Measurements from ENCODE around the gene GTF2IRD1.

Gene GTF2IRD1

DNA sequence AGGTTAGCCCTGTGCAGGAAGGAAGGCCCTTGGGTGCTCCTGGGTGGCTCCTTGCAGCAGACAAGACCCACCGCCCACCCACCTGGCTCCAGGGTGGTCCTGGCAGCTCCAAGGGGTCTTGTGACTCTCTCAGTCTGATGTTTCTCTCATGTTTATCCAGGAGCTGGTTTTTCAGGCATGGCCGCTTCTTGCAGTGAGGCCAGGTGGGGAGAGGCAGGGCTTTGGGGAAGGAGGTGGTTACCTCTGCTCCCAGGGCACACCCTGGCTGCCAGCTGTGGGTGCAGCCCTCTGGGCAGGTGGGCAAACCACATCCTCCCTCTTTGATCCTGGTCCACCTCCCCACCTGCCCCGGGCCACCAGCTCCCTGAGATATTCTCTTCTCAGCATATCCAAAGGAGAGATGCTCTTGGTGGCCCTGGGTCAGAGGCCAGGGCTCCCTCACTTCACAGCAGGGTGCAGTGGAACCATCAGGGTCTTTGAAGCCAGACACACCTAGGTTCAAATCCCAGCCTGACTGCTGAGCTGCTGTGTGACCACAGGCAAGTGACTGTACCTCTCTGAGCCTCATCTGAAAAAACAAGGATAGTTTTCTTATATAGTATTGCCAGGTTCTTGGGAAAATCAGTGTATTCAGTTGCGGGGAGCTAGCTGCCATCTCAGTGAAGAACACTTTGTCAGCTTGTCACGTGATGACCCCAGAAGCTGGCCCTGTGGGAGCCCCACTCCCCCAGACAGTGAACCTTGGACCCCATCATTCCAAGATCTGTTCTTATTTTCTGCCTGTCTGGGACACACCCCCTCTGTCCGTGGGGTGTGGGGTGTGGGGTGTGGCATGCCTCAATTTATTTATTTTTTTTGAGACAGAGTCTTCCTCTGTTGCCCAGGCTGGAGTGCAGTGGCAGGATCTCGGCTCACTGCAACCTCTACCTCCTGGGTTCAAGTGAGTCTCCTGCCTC lies 11.5 kb downstream of the GTF2IRD1 start:
- in situ Hi-C loops (cut with MboI; ENCODE audit: low sequenced_read_pairs), result loop anchor here (10.0 kb wide), 1 partner anchor 60 kb away; no protein-coding TSS in a partner anchor

DNA sequence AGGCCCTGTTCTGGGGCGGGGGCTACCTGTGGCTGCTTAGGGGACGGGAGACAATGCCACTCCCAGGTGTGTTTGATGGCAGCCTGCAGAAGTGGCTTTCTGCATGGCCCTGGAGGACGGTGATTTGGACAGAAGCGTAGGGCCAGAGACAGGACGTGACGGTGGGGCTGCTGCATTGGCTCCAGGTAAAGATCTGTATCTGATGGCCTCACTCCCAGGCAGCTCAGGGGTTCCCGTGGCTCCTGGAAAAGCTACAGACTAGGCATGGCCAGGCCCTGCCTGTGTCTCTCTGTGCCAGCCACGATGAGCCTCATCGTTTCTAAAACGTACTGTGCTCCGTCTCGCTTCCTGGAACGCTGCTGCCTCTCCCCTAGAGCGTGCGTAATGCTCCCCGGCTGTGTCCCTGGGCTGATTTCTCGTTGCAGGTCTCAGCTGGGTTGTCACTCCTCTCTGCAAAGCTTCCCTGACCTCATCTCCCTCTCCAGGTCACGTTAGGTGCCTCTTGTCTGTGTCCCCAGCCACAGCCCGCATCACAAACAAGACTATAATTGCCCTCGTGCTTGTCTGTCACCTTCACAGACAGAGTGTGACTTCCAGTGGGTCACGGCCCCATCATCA lies 12.6 kb downstream of the GTF2IRD1 start:
- in situ Hi-C loops (cut with MboI; ENCODE audit: low sequenced_read_pairs), result loop anchor here (10.0 kb wide), 1 partner anchor 58 kb away; no protein-coding TSS in a partner anchor

DNA sequence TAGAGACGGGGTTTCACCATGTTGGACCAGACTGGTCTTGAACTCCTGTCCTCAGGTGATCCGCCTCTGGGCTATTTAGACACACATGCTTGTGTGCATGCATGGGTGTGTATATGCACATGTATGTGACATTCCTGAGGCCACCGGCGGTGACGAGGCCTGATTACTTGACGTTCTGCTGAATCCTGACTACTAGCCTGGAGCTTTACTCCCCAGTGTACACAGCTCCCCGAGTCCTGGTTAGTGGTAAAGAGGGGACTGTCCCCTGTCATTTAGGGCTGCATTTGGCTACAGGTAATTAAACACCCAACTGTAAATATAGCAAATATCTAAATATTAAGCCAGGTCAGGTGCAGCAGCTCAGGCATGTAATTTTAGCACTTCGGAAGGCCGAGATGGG lies 14.2 kb downstream of the GTF2IRD1 start:
- in situ Hi-C loops (cut with MboI; ENCODE audit: low sequenced_read_pairs), result loop anchor here (10.0 kb wide), 1 partner anchor 57 kb away; no protein-coding TSS in a partner anchor

DNA sequence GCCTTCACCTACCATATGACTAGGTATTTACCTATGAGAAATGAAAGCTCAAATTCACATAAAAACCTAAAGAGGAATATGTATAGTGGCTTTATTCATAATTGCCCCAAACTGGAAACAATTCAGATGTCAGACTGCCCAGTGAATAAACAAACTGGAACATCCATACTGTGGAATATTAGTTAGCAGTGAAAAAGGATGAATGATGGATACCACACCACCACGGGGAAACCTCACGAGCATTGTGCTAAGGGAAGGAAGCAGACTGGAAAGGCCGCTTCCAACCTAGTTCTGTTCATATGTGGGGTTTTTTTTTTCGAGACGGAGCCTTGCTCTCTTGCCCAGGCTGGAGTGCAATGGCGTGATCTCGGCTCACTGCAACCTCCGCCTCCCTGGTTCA lies 16.8 kb downstream of the GTF2IRD1 start:
- in situ Hi-C loops (cut with MboI; ENCODE audit: low sequenced_read_pairs), result no loop called here

DNA sequence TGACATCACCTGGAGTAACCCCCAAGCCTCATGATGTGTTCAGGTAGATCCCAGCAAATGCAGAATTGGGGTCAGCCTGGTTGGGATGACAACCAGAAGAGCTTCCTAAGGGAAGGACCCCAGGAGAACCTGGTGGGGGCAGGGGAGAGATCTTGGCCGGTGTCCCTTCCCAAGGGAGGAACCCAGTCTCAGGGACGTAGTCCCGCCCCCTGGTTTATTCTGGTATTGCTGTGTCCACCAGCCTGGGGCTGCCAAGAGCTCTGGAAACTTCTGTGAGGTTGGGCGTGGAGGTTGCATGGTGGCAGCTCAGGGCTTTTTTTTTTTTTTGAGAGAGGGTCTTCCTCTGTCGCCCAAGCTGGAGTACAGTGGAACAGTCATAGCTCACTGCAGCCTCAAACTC lies 19.4 kb downstream of the GTF2IRD1 start:
- in situ Hi-C loops (cut with MboI; ENCODE audit: low sequenced_read_pairs), result no loop called here

DNA sequence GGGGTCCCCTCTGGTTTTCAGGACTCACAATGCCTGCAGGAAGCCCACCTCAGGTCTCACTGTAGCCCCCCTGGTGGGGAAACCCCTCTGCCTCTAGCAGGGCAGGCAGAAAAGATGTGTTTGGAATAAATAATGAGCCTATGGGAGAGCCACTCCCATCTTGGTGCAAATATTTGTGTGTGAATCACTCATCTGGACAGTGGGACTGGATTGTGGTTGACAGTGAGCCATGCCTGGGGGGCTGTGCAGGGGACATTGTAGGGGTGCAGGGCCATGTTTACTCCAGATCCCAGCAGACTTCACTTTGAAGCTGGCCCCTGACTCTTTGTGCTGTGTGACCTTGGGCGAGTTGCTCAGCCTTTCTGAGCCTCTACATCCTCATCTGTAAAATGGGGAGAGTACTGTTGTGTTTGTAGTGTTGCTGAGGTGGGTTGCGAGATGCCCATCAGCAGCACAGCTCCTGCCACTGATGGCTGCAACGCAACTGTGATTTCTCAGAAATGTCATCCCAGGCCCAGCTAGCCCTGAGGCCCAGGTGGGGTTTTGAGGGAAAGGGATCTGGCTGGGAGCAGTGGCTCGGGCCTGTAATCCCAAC lies 20.7 kb downstream of the GTF2IRD1 start:
- in situ Hi-C loops (cut with MboI; ENCODE audit: low sequenced_read_pairs), result no loop called here

DNA sequence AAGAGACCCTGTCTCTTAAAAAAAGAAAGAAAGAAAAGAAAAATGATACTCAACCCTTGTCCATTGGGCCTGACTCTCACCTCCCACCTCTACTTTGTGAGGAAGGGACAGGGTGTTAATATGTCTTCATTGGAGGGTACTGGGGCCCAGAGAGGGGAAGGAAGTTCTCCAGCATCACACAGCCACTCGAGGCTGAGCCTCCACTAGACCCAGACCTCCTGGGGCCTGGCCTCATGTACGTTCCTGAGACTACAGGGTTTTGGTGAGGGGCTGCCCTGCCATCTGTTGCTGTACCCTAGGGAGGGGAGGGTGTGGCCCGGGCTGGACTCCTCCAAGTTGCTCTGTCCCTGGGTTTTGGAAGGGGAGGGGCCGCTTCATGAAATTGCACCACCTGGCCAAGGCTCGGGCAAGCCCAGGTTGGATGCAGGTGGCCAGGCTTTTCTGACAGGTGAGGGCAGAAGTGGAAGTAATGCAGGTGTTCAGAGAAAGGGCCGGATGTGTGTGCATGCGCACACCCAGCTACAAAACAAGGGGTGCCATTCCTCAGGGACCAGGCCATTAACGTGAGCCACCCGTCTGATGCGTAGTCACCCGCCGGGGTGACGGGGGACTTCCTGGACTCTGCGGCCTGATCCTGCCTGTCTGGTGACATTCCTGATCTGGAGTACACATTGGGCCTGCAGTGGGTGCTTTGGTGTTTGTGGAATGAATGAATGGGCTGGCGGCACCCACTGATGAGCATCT lies 21.7 kb downstream of the GTF2IRD1 start:
- in situ Hi-C loops (cut with MboI; ENCODE audit: low sequenced_read_pairs), result no loop called here

DNA sequence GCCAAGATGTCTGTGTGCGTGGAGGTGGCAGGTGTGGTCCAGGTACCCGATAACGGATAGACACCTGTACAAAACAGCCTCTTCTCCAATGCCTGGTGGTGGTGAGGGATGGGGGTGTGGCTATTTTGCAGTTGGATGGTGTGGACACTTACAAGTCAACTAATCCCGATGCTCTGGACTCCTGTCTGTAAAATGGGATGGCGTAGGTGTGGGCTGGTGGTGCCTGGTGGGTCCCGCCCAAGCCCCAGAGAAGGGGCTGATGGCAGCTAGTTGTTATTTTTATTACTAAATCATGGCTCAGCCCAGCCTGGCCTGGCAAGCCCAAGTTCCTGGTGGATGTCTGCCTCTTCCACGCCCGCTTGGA lies 22.3 kb downstream of the GTF2IRD1 start:
- in situ Hi-C loops (cut with MboI; ENCODE audit: low sequenced_read_pairs), result no loop called here

DNA sequence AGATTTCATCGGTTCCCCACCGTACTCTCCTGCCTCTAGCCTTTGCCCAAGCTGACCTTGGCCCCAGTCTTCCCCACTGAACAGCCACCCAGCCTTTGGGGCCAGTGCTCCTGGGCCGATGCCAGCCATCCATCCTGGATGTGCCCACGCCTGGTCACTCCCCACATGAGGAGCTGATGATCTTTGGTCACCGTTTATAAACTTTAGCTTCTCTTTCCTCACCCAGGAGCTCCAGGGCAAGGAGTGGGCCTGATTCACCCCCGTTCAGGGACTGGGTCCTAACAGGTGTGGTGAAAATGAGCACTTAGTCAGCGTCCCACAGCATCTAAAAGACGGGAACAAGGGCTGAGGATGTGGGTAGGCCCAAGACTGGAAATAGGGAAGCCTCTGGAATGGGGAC lies 22.9 kb downstream of the GTF2IRD1 start:
- in situ Hi-C loops (cut with MboI; ENCODE audit: low sequenced_read_pairs), result no loop called here

DNA sequence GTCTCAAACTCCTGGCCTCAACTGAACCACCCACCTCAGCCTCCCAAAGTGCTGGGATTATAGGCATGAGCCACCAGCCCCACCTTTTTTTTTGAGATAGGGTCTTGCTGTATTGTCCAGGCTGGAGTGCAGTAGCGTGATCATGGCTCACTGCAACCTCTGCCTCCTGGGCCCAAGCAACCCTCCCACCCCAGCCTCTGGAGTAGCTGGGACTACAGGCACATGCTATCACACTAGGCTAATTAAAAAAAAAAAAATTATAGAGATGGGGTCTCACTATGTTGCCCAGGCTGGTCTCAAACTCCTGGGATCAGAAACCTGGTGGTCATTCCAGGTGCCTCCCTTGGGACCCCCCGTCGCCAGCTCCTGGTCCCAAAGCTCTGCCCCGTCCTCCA lies 25.0 kb downstream of the GTF2IRD1 start:
- in situ Hi-C loops (cut with MboI; ENCODE audit: low sequenced_read_pairs), result no loop called here

DNA sequence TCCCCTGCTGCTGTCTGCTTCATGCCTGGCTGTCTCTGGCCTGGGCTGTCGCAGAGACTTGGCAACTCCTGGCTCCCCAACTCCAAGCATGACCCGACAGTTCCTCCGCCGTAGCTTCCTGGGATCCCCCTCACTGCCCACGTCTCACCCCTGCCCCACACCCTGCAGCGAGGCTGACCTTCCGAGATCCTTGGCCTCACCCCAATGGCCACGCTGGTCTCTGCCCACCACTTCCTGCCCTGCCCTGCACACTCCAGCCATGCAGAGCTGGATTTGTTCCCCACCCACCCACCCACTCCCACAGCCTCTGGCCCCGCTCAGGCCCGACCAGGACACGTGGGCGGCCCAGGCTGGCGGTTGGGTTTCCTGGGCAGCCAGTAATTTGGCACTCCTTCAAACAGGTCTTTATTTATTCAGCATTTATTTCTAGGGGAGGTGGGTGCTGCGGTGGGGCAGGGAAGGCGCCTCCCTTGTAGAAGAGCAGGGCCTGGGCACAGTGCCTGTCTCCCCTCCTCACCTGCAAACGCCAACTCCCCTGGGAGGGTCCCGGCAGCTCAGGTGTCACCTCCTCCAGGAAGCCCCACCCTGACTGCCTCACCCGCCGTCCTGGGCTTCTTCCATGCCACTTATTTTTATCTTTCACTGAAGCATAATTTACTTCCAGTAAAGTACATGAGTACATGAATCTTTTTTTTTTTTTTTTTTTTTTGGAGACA lies 25.5 kb downstream of the GTF2IRD1 start:
- in situ Hi-C loops (cut with MboI; ENCODE audit: low sequenced_read_pairs), result no loop called here

DNA sequence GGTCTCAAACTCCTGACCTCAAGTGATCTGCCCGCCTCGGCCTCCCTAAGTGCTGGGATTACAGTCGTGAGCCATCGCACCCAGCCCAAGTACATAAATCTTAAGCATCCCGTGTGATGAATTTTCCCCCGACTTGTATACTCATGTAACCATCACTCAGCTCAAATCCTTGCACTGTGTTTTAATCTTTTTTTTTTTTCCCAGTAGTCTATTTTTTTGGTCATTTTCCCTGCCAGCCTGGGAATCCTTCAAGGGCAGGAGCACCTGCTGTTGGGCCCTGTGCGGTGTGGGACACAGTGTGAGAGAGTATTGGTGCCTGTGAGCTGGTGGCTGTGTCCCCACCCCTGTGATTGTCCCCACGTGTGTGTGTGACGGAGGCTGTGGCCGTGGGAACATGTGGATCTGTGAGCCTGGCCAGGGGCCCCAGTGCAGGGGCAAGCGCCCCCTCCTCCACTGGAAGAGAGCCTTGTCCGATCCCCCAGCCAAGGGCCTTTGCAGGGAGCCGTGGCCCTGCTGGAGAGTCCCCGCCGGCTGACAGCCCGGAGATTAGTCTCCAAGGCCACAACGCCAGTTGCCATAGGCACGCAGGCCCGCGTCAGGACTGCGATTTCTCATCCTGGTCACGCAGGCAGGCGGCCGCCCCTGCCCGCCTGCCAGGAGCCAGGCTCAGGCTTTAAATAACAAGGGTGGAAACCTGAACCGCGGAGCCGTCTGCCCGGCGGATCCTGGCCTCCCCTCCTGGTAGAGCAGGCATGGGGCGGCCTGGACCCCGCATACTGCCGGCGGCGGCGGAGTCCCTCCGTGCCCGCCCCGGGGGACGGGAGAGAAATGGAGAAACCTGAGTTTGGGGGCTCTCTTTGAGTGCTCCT lies 26.5 kb downstream of the GTF2IRD1 start:
- in situ Hi-C loops (cut with MboI; ENCODE audit: low sequenced_read_pairs), result no loop called here

DNA sequence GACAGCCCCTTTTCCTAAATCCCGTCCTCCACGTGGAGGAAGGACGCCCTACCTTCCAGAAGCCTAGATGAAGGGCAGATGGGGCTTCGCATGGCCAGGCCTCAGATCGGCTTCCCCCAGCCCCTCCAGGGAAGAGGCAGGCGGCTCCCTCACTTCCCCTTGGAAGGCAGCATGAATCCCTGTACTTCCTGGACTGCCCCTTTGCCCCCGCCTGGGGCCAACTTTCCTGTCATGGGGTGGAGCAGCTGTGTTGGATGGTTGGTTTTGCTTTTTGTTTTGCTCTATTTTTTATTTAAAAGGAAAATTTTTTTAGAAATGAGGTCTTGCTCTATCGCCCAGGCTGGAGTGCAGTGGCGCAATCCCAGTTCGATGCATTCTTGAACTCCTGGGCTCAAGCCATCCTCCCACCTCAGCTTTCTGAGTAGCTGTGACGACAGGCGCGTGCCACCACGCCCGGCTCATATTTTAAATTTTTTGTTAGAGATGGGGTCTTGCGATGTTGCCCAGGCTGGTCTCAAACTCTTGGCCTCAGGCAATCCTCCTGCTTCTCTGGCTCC lies 27.2 kb downstream of the GTF2IRD1 start:
- in situ Hi-C loops (cut with MboI; ENCODE audit: low sequenced_read_pairs), result no loop called here

DNA sequence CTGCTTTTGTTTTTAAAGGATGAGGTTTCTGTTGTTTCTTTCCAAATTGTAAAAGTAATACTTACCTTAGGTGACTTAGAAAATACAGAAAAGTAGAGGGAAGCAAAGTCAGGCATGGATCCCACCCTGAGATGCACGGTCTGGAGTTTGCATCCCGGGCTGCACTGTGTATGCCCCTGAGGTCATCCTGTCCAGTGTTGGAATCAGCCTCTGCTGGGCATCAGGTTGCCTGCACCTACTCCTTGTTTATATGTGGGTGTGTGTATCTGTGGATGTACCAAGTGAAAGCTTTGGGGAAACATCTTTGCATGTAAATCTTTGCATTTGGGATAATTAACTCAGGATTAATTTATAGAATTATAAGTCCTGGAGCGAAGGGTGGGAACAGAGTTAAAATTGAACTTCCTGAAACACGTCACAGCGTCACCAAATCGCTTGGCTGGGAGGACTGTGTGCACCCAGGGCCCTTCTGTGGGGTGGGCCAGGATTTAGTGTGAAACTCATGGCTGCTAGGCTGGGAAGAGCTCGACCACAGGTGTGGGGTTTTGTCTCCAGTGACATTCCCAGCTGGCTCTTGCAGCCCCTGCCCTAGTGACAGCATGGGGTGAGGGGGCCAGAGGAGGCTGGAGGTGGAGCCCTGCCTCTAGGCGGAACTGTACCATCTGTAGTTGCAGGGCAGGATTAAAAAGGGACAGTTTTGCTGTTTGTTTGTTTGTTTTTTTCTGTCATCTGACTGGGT lies 27.9 kb downstream of the GTF2IRD1 start:
- in situ Hi-C loops (cut with MboI; ENCODE audit: low sequenced_read_pairs), result no loop called here

DNA sequence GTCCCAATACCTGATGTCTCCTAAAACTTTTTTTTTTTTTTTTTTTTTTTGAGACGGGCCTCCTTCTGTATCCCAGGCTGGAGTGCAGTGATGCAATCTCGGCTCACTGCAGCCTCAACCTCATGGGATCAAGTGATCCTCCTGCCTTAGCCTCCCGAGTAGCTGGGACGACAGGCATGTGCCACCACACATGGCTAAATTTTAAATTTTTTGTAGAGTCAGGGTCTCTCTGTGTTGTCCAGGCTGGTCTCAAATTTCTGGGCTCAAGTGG lies 28.4 kb downstream of the GTF2IRD1 start:
- in situ Hi-C loops (cut with MboI; ENCODE audit: low sequenced_read_pairs), result no loop called here

DNA sequence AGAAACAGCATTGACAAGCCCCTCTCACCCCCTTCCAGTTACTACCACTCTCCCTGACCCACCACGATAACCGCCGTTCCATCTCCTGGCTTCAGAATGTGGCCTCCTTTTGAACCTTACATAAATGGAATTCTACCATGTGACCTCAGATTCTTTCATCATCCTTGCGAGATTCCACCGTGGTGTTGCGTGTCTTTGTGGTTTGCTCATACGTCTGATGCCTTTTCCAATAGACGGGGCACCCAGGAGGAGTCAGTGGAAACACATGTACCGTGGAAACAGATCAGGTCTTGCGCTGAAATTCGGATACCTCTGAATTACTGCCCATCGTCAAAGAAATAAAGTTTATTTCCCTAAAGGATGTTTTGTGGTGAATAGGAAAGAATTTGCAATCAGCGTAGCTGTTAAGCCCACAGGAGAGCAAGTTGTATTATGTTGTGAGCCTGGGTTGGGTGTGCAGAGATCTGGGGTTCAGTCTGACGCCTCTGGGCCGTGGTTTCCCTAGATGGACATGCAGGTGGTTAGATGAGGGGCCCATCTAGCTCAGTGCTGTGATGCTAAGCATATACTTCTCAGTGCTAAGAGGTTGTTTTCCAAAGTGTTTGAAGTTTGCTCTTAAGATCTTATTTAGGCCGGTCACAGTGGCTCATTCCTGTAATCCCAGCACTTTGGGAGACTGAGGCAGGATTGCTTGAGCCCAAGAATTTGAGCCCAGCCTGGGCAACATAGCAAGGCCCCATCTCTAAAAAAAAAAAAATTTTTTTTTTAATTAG lies 29.1 kb downstream of the GTF2IRD1 start:
- in situ Hi-C loops (cut with MboI; ENCODE audit: low sequenced_read_pairs), result no loop called here

DNA sequence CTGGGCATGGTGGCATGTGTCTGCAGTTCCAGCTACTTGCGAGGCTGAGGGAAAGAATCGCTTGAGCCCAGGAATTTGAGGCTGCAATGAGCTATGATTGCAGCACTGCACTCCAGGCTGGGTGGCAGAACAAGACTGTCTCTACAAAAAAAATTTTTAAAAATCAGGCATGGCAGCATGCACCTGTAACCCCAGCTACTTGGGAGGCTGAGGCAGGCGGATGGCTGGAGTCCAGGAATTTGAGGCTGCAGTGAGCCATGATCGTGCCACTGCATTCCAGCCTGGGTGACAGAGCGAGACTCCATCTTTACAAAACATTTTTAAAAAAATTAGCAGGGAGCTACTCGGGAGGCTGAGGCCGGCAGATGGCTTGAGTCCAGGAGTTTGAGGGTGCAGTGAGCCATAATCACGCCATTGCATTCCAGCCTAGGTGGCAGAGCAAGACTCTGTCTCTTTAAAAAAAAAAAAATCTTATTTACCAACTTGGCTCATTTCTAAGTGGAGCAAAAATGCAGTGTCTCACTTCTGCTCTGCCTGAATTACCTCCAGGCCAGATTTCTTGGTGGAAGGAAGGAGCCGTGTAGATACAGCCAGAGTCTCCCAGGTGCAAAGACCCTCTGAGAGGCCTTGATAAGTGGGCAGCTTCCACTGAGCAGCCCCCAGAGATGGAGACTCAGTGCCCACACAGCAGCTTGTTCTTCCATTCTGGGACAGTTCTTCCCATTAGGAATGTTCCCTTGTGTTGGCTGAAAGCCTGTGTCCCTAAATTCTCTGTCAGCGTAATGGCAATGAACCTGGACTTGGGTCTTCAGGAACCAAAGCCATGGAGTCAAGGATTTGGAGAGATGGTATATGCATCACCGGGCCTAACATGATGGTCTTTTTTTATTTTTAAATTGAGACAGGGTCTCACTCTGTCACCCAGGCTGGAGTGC lies 30.0 kb downstream of the GTF2IRD1 start:
- in situ Hi-C loops (cut with MboI; ENCODE audit: low sequenced_read_pairs), result no loop called here

Measured in HL-60/S4 (cell line).